Fibroblast of lung (primary cell): ENCODE measurements around the gene RGS8. TPM values are rescaled to one million over a fixed set of nuclear protein-coding genes. Genes with fewer than 3 reads are reported as not detected.
"Not testable (repeated sequence)": the region's sequence is repeated elsewhere in the genome, so short reads cannot be mapped to it uniquely, and the experiment has no call there.

Source experiments
- DNase-seq, 2 donors: peaks; one replicate each; pipeline versions ENCODE4 v3.0.0 to v3.0.0-alpha.2; 2010; ENCODE audit warnings: low read depth in 2 of 2
- H2AFZ ChIP-seq: 2 replicates; pipeline ENCODE4 v1.5.1; 2012; ENCODE audit warnings: low read length, control low read depth, inconsistent platforms
- H3K27ac ChIP-seq: 2 replicates; pipeline ENCODE4 v1.5.1; 2011; ENCODE audit warnings: low read length, control low read depth; ENCODE audit not compliant: insufficient read depth
- H3K27me3 ChIP-seq: 2 replicates; pipeline ENCODE4 v1.5.1; 2011; ENCODE audit warnings: mild to moderate bottlenecking, low read length; ENCODE audit not compliant: control insufficient read depth, insufficient read depth
- H3K36me3 ChIP-seq: 2 replicates; pipeline ENCODE4 v1.5.1; 2011; ENCODE audit warnings: low read length; ENCODE audit not compliant: control insufficient read depth, insufficient read depth
- H3K4me1 ChIP-seq: 2 replicates; pipeline ENCODE4 v1.5.1; 2011; ENCODE audit warnings: low read length; ENCODE audit not compliant: control insufficient read depth, insufficient read depth; ENCODE audit errors: extremely low read depth
- H3K4me2 ChIP-seq: 2 replicates; pipeline ENCODE4 v1.5.1; 2011; ENCODE audit warnings: low read length, control low read depth; ENCODE audit not compliant: insufficient read depth; ENCODE audit errors: extremely low read depth
- H3K4me3 ChIP-seq, 4 experiments: fragments of 200-600 bp in 1 of 4; sonication (generic) in 1 of 4; replicated peaks in 1 of 4; 2 replicates each; pipeline ENCODE4 v1.5.1; 2011 to 2016; ENCODE audit warnings: low read length in 4 of 4, low read depth in 3 of 4, mild to moderate bottlenecking in 3 of 4, control low read depth in 2 of 4, inconsistent platforms in 1 of 4, mixed read lengths in 1 of 4; ENCODE audit not compliant: insufficient read depth in 1 of 4; ENCODE audit errors: control extremely low read depth in 1 of 4
- H3K79me2 ChIP-seq: 2 replicates; pipeline ENCODE4 v1.5.1; 2012; ENCODE audit warnings: mild to moderate bottlenecking, low read length, inconsistent platforms; ENCODE audit not compliant: control insufficient read depth, insufficient read depth
- H3K9ac ChIP-seq: 2 replicates; pipeline ENCODE4 v1.5.1; 2011; ENCODE audit warnings: mild to moderate bottlenecking, low read length, control low read depth; ENCODE audit not compliant: insufficient read depth
- H3K9me3 ChIP-seq: 2 replicates; pipeline ENCODE4 v1.5.1; 2012; ENCODE audit warnings: low read depth, low read length; ENCODE audit not compliant: control insufficient read depth, insufficient read depth
- H4K20me1 ChIP-seq: 2 replicates; pipeline ENCODE4 v1.5.1; 2011; ENCODE audit warnings: low read length; ENCODE audit not compliant: control insufficient read depth, insufficient read depth; ENCODE audit errors: extremely low read depth
- EZH2 ChIP-seq: IDR thresholded peaks from 2 replicates; pipeline ENCODE4 v1.5.1; 2012; ENCODE audit warnings: low read length, control low read depth, mild to moderate bottlenecking; ENCODE audit errors: missing control alignments
- polyA plus RNA-seq, 2 donors: library from polyadenylated mRNA; depleted of rRNA in 1 of 2; stranded (reverse) in 1 of 2; unstranded in 1 of 2; fragments of >200 nt; gene quantifications; 2 replicates each; pipeline ENCODE4 v1.2.1, GENCODE V29; 2011 to 2012; ENCODE audit warnings: missing spikeins in 1 of 2
- total RNA-seq: library from RNA; depleted of rRNA; stranded (reverse); fragments of >200 nt; gene quantifications from 2 replicates; pipeline ENCODE4 v1.2.1, GENCODE V29; 2014
- TF ChIP-seq, protein P1 (sequence below), 2 donors: IDR thresholded peaks in 1 of 2; conservative IDR thresholded peaks in 1 of 2; 1 replicate in 1 of 2; 2 replicates in 1 of 2; pipeline ENCODE4 v1.5.1; 2011 to 2012; ENCODE audit warnings: low read length in 2 of 2, control low read depth in 1 of 2, inconsistent platforms in 1 of 2, low read depth in 1 of 2, mild to moderate bottlenecking in 1 of 2

RGS8 gene
- total and polyA plus RNA-seq, 2 donors (not counting 1 experiment from before 2014, with no cell fraction given): not detected

DNA sequence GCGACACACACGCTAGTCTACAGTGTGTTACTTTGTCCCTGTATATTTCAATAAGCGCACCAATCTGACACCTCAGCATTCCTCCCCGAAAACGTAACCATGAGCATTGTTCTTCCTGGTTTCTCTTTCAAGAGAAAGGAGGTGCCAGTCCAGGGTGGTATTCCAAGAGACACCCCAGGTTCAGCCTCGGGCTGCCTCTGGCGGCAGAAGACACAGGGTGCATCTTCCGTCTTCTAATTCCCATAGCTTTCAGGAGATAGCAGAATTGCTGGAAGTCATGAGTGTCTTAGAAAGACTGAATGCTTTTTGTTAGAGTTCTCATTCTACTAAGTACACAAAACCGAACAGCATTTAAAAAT lies 15.9 kb upstream of the RGS8 start:
- Histone ChIP-seq H3K4me3 (no peak overlapping the region), H3K27me3 (no peaks in the 10 kb centered on the region), H3K4me1 (no peaks in the 10 kb centered on the region), H3K36me3 (no peaks in the 10 kb centered on the region), H3K9ac (no peak overlapping the region), H3K4me2 (no peak overlapping the region), H2AFZ (no peak overlapping the region), H3K27ac (no peak overlapping the region), H3K9me3 (no peaks in the 10 kb centered on the region), H3K79me2 (no peaks in the 10 kb centered on the region), H4K20me1 (no peaks in the 10 kb centered on the region)
- TF ChIP-seq, protein P1, sequence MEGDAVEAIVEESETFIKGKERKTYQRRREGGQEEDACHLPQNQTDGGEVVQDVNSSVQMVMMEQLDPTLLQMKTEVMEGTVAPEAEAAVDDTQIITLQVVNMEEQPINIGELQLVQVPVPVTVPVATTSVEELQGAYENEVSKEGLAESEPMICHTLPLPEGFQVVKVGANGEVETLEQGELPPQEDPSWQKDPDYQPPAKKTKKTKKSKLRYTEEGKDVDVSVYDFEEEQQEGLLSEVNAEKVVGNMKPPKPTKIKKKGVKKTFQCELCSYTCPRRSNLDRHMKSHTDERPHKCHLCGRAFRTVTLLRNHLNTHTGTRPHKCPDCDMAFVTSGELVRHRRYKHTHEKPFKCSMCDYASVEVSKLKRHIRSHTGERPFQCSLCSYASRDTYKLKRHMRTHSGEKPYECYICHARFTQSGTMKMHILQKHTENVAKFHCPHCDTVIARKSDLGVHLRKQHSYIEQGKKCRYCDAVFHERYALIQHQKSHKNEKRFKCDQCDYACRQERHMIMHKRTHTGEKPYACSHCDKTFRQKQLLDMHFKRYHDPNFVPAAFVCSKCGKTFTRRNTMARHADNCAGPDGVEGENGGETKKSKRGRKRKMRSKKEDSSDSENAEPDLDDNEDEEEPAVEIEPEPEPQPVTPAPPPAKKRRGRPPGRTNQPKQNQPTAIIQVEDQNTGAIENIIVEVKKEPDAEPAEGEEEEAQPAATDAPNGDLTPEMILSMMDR (conservative IDR thresholded peaks at IDR 0.05 in 1 of 2, IDR thresholded peaks at IDR 0.05 in 1 of 2; ENCODE audit: low read depth in 1 of 2, low read length in 2 of 2): no peak
- TF ChIP-seq EZH2: no peak
- peak in 1 of 2 donors; percentile 13 for DNase-seq

DNA sequence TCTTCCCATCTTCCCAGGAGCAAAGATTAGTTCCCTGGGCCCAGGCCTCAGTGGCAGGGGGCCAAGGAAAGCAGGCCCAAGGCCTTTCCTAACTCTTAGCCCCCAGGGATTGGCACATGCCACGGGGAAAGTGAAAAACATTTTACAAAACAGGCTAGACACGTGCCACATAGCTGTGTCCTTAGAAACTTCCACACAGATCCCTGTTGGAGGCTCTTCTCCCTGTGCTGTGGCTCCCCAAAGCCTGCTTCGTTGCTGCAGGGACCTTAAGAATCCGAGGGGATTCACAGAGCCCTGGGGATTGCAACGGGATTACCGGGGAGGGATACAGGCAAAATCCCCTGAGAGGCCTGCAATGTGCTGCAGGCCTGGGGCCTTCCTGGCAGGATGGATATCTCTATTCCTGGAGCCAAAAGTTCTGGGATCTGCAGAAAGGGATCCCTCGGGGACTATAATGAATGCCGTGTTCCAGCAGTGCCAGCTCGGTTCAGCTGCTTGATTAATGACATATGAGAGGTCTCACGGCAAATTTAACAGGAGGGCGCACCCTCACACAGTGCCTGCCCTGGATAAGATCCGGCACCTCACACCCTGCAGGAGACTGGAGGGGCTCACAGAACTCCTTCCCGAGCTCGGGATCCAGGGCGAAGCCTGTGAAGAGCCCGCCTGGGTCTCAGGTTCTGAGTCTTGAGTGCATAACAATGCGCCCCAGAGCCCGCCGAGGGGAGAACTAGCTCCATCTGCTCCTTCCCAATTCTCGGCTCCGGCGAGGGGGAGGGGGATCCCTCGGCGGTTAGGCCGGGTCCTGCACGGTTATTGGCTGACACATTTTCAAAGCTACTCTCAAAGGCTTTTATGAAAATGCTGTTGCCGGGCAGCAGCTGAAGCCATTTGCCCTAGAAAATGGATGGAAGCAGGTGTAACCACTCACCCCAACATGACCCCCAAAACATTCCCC lies 15.3 kb upstream of the RGS8 start:
- peak in 1 of 2 donors; percentile 23 for DNase-seq
- Histone ChIP-seq H3K36me3 (no peaks in the 10 kb centered on the region), H3K4me2 (no peak overlapping the region), H3K27me3 (no peaks in the 10 kb centered on the region), H3K9me3 (no peaks in the 10 kb centered on the region), H4K20me1 (no peaks in the 10 kb centered on the region), H2AFZ (no peak overlapping the region), H3K4me3 (no peak overlapping the region), H3K27ac (no peak overlapping the region), H3K79me2 (no peaks in the 10 kb centered on the region), H3K9ac (no peak overlapping the region), H3K4me1 (no peaks in the 10 kb centered on the region)
- TF ChIP-seq, protein P1 (conservative IDR thresholded peaks at IDR 0.05 in 1 of 2, IDR thresholded peaks at IDR 0.05 in 1 of 2; ENCODE audit: low read depth in 1 of 2, low read length in 2 of 2): no peak
- TF ChIP-seq EZH2: no peak

GRCh38 chr1:182698971-182699370 lies 14.6 kb upstream of the RGS8 start:
- H3K27me3 ChIP-seq: no peaks in the 10 kb centered on the region
- no peak overlapping the region for H3K27ac ChIP-seq
- no peaks in the 10 kb centered on the region for H3K9me3 ChIP-seq
- H3K79me2 ChIP-seq: no peaks in the 10 kb centered on the region
- H3K36me3 ChIP-seq: no peaks in the 10 kb centered on the region
- no peaks in the 10 kb centered on the region for H3K4me1 ChIP-seq
- DNase-seq: no peak
- TF ChIP-seq, protein P1 (conservative IDR thresholded peaks at IDR 0.05 in 1 of 2, IDR thresholded peaks at IDR 0.05 in 1 of 2; ENCODE audit: low read depth in 1 of 2, low read length in 2 of 2): no peak
- TF ChIP-seq EZH2: no peak
- H3K9ac ChIP-seq: no peak overlapping the region
- no peak overlapping the region for H3K4me2 ChIP-seq
- H3K4me3 ChIP-seq: no peak overlapping the region
- H4K20me1 ChIP-seq: no peaks in the 10 kb centered on the region
- no peak overlapping the region for H2AFZ ChIP-seq

GRCh38 chr1:182693139-182693538 lies 8.8 kb upstream of the RGS8 start:
- H3K9ac ChIP-seq, H3K36me3 ChIP-seq, H3K9me3 ChIP-seq, H3K27ac ChIP-seq, H3K79me2 ChIP-seq, H3K4me3 ChIP-seq, H4K20me1 ChIP-seq, DNase-seq, H2AFZ ChIP-seq, H3K27me3 ChIP-seq, H3K4me2 ChIP-seq, H3K4me1 ChIP-seq: not testable (repeated sequence)
